ENCODE data around the gene BRSK2.

Gene BRSK2

DNA sequence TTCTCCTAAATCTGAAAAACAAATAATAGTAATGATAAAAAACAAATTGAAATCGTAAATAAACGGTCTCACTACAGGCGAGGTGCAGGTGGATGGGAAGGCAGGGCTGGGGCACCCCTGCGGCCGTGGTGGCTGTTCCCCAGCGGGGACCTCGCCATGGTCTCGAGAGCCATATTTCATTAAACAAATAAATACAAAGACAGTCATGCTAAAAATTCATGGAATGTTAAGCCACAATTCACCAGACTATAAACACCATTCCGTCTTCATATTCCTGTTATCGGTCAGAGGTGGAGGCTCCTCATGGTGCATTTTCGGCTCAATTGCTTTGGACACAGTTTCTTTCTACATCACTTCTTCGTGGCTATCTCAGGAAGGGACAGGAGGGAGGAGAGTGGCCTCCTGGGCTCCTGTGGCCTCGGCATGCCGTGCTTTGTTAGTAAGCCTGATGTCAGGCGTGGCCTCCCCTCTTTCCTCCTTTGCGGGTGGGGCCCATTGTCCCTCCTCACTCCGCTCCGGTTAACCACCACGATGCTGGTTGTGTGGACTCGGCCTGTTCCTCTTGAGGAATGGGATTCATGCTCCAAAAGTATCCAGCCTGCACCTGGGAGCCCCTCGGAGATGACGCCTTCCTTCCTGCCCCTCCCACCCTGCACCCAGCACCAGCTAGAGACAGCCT, 16.1 kb upstream of the BRSK2 start:
- DNase-seq (ENCODE audit: low read depth): no peak

DNA sequence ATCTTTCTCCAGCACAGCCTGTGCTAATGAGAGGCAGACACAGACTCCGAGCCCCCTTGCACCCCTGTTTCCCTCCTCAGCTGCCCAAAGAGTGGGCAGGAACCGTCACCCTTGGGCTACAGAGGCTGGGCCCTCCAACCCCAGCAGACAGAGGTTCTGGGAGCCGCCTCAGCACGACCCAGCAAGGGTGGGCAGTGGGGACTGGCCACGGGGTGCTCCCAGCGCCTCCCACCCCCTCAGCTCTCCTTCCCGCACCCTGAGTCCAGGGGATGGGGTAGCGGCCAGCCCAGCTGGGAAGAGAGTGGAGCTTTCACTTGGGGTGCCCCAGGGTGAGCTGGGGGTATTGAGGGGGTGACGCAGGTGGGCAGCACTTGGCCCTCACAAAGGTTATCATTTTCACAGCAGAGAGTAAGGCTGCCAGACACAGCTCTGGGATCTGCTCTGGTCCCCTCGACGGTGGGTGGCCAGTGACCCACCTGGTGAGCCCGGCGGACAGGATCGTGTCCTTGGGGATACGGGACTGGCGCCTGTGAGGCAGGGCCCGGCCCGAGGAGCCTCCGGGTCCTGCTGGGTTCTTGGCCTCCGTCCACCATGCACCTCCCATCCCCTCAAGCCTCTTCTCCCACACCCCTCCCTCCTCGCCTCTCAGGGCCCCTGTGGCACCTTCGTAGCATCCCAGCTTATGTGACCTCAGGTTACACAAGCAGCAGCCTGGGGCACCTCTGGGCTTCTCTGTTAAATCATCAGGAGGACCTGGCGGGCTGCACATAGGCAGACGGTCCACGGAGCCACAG, 14.4 kb upstream of the BRSK2 start:
- H3K4me3 ChIP-seq (ENCODE audit: low read depth, low read length): no peak overlapping the region
- no peak for DNase-seq (ENCODE audit: low read depth)

More for the DNA sequence above, 16.1 kb upstream of the BRSK2 start:
- no peak overlapping the region for H3K4me3 ChIP-seq (ENCODE audit: low read depth, low read length)

DNA sequence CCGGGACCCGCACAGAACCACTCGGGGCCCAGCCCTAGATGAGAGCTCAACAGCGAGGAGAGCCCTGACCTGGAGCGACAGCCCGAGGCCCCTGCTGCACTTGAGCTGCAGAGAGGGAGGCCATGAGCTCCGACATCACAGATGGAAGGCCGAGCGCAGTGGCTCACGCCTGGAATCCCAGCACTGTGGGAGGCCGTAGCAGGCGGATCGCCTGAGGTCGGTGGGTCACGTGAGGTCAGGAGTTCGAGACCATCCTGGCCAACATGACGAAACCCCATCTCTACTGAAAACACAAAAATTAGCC, 13.8 kb upstream of the BRSK2 start:
- no peak for DNase-seq (ENCODE audit: low read depth)
- H3K4me3 ChIP-seq (ENCODE audit: low read depth, low read length): no peak overlapping the region

DNA sequence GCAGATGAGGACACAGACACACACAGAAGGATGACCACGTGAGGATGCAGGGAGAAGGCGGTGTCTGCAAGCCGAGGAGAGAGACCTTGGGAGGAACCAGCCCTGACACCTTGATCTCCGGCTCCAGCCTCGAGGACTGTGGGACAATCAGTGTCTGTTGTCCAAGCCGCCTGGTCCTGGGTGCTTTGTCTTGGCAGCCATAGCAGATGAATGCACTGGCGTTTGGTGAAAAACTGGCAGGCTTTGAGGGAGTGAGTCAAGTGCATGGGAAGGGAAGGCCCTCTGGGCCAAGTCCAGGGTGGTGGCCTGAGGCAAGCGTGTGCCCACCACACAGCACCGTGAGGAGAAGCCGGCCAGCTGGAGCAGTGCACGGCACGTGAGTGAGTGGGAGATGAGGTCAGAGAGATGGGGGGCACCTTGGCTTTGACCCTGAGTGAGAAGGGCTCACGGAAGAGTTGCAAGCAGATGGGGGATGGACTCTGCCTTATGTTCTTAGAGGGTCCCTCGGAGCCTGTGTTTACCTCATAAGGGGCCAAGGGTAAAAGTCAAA, 12.4 kb upstream of the BRSK2 start:
- no peak overlapping the region for H3K4me3 ChIP-seq (ENCODE audit: low read depth, low read length)
- DNase-seq (ENCODE audit: low read depth): no peak

DNA sequence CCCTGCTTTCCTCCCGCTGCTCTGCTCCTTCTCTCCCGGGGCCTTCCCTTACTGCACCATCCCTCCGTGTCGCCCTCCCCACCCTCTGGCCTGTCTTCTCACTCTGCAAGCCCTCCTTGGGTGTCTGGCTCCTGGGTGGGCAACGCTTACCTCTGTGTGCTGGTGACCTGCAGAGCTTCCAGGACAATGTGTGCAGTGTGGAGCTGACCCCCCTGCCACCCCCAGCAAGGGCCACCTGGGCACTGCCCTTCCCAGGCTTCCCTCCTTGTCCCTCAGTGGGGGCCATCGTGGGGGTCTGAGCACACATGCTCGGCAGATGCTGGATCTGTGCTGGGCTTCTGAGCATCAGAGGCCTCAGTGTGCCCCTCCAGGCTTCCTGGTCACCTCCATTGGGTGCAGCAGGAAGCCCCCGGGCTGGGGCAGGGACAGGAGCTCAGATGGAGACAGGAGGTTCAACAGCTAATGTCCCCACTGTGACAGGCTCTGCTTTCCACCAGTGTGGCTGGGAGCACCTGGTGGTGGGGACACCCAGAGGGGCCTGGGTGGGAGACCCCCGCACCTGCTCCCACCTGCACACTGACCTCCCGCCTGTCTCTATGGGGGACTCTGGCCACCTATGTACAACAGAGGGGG, 7.8 kb upstream of the BRSK2 start:
- no peak overlapping the region for H3K4me3 ChIP-seq (ENCODE audit: low read depth, low read length)
- DNase-seq (ENCODE audit: low read depth): no peak

DNA sequence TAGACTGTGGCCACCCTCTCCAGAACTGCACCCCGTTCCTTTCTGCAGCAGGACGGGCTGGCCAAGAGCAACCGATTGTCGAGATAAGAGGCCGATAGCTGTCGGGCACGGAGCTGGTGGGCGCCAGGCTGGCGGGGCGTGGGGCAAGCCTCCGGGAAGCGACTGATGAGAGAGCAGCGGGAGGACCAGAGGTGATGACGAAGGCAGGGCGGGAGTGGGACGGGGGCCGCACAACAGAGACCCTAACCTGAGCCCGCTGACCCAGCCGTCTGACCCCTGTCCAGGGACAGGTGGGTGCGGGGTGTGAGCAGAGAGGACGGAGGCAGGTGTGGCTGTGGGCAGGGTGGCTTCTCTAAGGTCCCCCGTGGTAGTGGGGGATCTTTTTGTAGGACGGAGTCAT, 7.3 kb upstream of the BRSK2 start:
- H3K4me3 ChIP-seq (ENCODE audit: low read depth, low read length): no peak overlapping the region

DNA sequence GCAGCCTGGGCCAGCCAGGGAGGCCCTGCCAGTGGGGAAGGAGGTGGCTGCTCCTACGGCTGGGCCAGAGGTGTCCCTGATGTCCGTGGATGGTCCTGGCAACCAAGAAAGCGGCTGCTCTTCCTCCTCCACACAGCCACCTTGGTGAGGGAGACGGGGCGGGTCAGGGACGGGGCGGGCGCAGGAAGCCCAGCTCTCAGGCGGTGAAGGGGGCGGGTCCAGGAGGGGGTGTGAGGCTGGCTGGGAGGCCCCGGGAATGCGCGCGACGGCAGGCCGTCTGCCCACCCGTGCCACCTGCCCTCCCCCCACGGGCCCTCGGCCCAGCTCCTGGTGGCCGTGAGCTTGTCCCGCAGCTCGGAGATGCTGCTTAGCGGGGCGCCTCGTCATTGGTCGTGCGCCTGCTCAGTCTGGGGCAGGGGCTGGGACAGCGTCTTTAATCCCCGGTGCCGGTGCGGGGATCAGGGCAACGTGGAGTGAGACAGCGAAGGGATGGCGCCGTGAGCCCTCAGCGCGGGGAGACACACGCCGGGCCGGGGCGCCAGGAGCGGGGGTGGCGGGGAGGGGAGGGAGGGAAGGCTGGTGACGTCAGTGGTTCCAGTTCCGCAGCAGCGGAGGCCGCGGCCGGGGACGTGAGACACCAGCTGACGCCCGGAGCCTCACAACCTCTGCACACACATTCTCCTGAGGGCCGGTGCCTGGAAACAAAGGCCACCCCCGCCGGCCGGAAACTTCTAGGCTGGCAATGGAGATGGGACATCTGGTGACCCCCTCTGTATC, 6.7 kb upstream of the BRSK2 start:
- peak; percentile 31 for DNase-seq (ENCODE audit: low read depth)
- peak overlapping the region; percentile 50 for H3K4me3 ChIP-seq (ENCODE audit: low read depth, low read length)

More for the DNA sequence above, 7.3 kb upstream of the BRSK2 start:
- DNase-seq (ENCODE audit: low read depth): no peak

DNA sequence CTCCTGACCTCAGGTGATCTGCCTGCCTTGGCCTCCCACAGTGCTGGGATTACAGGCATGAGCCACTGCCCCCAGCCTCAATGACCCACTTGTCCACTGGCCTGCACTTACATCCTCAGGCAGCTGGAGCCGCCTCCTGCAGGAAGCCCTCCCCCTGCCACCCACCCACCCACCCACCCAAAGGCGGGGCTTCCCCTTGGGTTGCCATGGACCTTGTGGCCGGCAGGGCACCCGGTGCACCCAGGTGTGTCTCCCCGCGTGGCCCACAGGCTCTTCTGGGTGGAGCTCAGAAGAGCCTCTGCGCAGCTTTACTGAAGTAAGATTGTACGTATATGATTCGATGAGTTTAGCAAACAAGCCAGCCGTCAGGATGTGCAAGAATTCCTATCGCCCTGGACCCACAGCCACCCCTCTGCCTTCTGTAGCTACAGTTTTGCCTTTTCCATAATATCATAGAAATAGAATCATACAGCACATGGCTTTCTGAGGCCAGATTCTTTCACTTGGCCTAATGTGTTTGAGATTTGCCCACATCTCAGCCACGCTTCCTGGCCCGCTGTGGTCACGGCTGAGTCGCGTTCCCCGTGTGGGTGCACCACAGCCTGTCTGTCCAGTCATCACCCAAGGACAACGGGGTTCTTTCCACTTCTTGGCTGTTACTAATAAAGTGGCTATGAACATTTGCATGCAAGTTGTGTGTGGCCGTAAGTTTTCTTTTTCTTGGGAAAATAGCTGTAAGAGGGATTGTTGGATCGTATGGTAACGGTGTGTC, 5.3 kb upstream of the BRSK2 start:
- no peak overlapping the region for H3K4me3 ChIP-seq (ENCODE audit: low read depth, low read length)
- no peak for DNase-seq (ENCODE audit: low read depth)

DNA sequence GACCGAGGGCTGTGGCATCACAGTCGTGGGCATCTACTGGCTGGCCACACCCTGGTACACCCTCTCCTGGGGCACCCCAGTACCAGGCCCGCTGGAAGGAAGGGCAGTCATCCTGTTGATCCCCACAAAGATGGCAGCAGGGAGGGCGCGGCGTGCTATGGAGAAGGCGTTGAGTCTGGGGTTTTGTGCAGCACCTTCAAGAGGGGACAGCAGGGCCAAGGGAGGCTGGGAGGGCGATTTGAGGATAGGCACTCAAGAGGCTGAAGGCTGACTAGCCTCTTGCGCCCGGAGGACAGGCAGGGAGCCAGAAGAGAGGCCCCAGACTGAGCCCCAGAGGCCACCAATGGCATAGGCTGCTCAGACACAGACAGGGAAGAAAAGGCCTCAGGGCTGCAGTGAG, 2.2 kb upstream of the BRSK2 start:
- no peak for DNase-seq (ENCODE audit: low read depth)
- no peak overlapping the region for H3K4me3 ChIP-seq (ENCODE audit: low read depth, low read length)

DNA sequence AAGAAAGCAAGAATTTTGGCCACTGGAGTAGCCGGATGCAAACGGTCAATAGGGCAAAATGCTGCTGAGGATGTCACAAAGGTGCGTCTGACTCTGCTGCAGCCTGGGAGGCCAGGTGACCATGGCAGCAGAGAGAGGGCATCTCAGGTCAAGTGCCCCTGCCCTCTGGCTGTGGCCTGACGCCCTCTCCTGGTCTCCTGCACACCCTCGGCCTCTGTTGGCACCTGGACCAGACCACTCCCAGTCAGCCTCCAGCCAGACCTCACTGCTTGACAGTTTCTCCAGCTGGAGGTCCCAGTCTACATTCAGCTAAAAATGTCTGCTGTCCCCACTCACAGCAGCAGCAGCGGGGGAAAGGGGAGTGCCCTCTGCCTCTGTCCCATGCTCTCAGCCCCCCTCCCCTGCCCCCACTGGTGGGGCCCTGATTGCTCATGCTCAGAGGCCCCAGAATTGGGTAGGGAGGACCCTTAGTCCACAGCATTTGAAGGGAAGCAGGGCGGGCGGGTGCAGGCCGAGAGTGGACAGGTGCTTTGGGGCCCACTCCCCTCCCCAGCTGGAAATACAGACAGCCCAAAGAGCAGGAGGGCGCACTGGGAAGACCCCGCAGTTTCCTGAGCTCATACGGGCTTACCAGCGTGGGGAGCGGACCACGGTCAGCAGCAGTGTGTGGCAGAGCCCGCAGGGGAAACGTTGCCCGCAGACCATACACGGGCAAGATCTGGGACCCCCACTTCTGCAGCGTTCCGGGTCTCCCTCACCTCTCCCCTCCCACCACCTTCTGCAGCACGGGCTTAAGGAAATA, 1.6 kb upstream of the BRSK2 start:
- peak overlapping the region; percentile 65 for H3K4me3 ChIP-seq (ENCODE audit: low read depth, low read length)
- no peak for DNase-seq (ENCODE audit: low read depth)

DNA sequence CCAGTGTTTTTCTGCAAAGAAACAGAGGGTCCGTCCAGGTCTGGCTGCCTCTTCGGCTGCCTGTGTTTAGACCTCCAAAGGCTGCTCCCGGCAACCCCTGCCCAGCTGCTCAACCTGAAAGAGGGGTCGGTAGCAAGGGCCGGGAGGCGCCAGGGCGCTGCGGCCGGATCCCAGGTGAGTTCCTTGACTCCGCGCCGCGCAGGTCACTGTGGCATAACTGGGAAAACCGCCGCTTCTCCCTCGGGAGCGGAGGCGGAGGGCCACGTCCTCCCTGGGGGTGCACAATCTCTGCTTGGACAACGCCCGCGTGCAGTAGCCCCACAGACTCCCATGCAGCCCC, 1.0 kb upstream of the BRSK2 start:
- no peak for DNase-seq (ENCODE audit: low read depth)
- H3K4me3 ChIP-seq (ENCODE audit: low read depth, low read length): peak overlapping the region; percentile 65

DNA sequence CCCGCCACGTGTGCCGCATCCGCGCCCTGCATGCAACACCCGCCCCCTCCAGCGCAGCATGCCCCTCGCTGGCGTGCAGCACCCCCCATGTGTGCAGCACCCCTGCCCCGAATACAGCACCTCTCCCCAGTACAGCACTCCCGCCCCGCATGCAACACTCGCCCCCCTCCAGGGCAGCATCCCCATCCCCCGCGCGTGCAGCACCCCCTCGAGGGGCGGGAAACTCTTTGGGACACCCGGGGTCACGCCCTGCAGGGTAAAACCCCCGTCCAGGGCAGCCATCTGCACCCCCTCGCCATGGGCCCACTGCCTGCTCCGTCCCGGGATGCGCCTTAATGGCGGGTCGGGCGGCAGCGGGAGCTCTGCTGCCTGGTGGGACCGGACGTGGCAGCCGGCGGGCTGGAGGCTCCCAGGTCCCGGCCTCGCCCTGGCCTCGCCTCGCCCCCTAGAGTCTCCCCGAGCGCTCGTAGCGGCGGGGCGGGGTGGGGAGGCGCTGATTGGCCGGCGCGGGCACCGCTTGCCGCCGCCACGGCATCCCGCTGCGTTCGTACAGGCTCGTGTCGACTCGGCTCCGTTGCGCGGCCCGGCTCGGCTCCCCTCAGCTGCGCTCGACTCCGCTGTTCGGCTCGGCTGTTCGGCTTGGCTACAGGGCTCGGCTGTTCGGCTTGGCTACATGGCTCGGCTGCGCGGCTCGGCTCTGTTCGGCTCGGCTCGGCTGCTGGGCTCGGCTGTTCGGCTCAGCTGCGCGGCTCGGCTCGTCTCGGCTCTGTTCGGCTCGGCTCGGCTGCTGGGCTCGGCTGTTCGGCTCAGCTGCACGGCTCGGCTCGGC, 417 bp upstream of the BRSK2 start:
- DNase-seq (ENCODE audit: low read depth): peak; percentile 77
- peak overlapping the region; percentile 65 for H3K4me3 ChIP-seq (ENCODE audit: low read depth, low read length)

DNA sequence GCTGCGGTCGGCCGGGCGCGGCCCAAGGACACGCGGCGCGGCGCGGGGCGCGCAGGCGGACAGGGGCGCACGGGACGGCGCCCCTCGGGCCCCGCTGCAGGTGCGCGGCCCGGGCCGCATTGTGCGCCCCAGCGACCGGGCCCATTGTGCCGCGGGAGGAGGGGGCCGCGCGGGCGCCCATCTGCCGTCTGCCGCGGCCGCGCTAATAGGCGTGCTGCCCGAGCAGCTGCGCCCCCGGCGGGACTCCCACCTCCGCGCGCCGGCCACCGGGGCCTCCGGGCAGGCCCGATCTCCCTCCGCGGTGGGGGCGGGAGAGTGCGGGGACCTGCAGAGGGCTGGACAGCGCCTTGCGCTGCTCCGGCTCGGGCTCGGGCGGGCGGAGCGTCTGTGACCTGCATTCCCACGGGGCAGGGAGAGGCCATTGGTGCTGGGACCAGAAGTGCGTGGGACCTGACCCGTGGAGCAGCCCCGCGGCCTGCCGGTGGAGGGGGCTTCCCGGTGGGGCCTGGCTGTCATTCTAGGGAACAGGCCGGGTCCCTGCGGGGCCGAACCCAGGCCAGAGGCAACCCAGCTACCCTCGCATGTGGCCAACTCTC, 933 bp downstream of the BRSK2 start:
- no peak for DNase-seq (ENCODE audit: low read depth)

DNA sequence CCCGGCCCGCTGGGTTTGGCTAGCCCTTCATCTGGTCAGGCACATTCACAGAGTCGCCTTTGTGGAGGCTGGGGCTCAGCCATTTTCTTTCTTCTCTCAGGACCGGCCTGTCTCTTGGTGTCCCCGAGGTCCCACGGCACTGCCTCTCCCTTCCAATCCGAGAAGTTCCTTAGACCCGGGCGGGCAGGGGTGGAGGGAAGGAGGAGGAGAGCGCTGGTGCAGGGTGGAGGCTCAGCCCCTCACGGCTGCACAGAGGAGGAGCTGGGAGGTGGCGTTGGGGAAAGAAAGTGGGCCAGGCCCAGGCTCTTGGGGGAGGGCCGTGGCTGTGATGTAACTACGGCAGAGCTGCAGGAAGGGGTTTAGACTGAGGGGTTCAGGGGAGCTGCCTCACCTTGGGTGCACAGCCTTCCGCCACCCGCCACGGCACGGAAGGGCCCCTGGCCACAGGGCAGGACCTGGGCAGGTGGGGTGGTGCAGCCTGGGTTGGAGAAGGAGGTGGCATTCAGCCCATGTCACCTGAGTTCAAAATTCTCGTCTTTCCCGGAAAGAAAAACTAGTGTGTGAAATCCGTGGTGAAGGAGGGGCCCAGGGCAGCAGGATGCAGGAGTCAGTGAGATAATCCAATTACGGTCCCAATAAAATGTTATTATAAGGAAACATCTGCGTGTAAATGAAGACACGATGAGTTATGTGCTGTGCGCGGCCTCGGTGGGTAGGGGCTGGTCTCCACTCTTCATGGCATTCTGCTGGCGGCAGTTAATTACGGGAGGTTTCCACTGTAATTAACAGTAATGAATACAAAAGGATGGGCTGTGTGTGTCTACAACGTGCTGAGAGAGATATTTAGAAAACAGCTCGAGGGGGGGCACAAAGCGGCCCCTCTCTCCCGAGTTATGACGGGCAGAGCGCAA, 1.7 kb downstream of the BRSK2 start:
- H3K4me3 ChIP-seq (ENCODE audit: low read depth, low read length): no peak overlapping the region

More for the DNA sequence above, 933 bp downstream of the BRSK2 start:
- H3K4me3 ChIP-seq (ENCODE audit: low read depth, low read length): no peak overlapping the region

DNA sequence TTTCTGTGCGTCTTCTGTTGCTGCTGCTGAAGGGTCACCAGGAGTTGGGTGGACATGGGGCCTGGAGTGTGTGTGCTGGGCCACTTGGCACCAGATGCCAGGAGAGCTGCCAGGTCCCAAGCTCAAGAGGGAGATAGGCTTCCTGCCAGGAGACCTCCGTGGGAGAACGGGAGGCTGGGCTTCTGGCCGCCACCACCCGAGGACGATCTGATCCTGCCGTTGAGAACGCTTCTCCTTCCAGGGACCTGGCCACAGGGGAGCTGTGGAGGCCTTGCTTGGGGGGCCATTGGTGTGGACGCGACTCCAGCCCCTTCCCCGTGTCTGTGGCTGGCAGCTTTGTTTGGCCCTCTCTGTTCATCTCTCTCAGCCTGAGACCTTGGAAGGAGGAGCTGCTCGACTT, 2.4 kb downstream of the BRSK2 start:
- H3K4me3 ChIP-seq (ENCODE audit: low read depth, low read length): no peak overlapping the region
- no peak for DNase-seq (ENCODE audit: low read depth)

More for the DNA sequence above, 1.7 kb downstream of the BRSK2 start:
- no peak for DNase-seq (ENCODE audit: low read depth)

DNA sequence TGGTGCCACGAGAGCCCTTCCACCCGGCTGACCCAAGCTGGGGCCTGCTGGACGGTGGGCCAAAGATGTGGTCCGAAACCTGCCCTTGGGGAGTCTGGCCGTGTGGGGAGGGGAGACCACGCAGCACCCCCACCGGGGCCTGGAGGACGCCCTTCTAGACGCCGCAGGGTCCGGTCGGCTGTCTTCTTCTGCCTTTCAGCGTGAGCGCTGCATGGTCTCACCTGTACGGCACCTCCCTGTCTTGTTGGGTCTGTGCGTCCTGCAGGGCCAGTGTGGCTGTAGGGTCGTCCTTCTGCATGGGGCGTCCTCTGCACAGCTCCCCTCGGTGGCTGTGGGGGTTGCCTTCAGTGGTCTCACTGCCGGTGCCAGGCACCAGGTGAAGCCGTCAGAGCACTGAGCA, 2.8 kb downstream of the BRSK2 start:
- no peak for DNase-seq (ENCODE audit: low read depth)
- no peak overlapping the region for H3K4me3 ChIP-seq (ENCODE audit: low read depth, low read length)
